GM19240 (cell line): ENCODE data around the gene HOXA4.

Experiments used
- DNase-seq: peaks from one replicate; pipeline ENCODE4 v3.0.0; 2011; ENCODE audit warnings: low spot score; ENCODE audit not compliant: insufficient read length

HOXA4 gene

DNA sequence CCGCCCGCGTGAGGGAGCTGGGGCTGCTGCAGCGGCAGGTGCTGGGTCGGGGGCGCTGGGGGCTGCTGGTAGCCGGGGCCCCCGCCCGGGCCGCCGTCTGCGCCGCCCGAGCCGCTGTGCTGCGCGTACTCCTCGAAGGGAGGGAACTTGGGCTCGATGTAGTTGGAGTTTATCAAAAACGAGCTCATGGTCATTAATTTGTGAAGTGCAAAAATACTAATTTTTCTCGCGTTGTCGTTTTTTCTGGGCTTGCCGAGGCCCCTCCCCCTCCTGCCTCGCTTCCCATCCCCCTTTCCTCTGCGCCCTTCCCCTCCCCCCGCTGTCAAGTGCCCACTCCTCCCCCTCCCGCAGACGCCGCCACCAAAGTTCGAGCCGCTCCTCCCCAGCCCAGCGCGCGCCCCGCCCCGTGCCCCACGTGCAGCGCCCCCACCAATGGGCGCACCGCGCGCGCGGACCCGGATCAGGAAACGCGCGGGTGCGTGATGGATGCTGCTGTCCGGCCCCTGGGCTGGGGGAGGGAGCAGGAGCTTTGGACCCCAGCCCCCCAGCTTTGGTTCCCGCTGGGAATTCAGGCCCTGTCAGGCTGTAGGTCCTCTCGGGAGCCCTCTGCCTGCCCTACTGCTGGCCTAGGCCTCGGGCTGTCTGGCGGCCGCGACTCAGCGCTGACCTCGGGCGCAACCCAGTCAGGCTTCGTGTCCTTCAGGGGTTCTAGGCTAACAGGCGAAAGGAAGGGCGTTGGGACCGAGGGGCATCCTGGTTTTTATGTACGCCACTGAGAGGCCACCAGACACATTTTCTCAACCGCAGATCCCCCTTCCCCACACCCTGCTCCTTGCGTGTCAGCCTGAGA is at the start of gene HOXA4:
TSS of gene HOXA4 (minus strand) at position 218 of the 850 bp plus-strand sequence. CDS start at position 194, 24 bp downstream.
- no peak for DNase-seq

- DNase-seq, result no peak
Measured at GRCh38 chr7:27179503-27180430, 49.2 kb upstream of the HOXA4 start.

DNA sequence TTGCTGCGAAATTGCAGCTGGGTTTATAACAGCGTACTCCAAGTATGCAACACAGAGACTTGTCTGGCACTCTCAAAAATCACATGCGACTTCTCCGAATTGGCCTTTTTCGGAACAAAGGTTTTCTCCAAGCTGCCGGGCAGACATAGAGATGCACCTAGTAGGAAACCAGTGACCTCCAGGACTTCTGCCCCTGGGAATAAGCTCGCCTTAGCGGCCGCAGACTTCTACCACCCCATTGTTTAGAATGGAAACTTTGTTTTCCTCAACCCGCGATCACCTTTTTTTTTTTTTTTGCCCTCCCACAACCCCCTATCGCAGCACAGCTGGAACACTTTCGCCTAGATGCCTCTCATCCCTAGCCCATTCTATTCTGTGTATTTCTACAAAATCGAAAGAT is 48.5 kb upstream of the HOXA4 start:
- no peak for DNase-seq

- DNase-seq, result no peak
Measured at GRCh38 chr7:27178366-27178765, 47.8 kb upstream of the HOXA4 start.

- DNase-seq, result no peak
Measured at GRCh38 chr7:27177795-27178320, 47.3 kb upstream of the HOXA4 start.

DNA sequence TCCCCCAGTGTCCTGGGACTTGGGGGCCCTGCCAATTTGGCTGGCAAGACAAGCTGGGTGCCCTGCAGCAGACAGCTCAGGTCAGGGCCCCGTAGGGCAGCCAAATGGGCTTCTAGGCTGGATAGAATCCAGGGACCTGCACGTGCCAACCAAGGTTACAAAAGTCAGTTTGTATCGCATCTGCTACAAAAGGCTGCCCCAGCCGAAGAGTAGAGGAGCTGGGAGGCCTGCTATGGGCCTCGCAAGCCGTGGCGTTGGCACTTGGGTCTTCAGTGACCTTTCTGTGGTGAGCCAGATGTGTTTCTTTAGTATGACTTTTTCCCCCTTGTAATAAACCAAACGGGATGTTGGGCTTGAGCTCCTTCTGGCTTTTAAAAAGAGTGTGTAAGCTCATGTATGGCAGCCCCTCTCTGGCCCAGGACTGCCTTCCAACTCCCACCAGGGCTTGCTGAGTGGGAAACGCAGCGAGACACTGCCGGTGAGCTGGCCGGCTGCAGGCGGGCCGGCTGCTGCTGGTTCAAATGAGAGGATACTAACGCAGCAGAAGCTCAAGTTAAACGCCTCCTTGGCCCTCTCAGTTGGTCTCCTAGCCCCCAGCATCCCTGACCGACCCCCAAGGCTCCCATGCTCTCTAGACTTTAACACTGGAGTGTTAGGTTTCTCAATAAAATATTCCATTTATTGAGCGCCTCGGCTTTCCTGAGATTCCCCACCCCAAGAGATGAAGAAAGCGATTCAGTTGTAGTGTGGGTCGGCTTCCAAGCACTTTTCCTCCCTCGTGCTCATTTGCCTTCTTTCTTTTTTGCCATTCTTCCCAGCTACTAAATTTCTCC is 46.6 kb upstream of the HOXA4 start:
- no peak for DNase-seq

DNA sequence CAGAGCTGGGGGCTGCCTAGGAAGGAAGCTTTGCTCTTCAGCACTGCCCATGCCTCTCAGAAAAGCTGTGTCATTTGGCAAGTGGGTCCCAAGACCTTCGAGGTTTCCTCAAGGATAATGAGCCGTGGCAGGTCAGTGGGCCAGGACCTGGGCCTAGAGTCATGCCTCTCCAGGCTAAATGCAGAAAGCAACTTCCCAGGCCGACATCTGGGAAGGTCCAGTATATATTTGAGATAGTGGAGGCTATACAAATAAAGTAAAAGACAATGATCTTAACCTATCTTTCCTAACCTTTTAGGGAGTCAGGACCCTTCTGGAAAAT is 45.9 kb upstream of the HOXA4 start:
- DNase-seq, result no peak

DNA sequence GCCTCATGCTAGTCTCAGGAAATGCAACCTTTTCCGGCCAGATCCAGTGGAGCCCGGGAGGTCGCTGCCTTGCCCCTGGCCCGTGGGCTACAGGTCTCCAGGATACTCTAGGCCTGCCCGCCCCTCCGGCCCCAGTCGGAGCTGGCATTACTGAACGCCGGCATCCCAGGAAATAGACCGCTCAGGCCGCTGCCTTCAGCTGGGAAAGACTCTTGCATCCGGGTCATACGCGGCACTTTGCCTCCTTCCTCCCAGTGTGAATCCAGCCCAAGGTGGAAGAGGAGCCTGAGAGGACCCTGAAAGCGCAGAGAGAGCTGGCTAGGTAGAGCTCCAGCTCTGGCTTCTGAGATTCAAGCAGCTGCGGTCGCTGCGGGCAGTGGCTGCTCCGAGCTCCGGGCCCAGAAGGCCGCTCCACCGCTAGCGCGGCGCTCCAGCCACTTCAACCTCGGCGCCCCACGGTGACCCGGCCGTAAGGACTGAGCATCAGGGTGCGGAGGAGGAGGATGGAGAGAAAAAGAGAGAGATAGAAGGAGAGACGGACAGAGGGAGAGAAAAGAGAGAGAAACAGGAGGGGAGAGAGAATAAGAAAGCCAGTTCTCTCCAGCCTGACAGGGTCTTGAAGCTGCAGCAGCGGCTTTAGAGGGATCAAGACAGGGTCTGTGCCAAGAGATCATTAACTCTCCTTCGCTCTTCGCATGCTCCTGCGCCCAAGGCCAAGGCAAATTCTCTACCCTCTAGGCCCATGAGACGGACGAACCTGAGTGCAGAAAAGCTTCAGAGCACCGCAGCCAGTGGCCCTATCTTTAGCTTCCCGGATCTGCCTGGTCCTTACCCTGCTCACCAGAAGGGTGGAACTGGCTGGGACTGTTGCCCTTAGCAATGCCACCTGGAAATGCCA is 45.3 kb upstream of the HOXA4 start:
- no peak for DNase-seq

DNA sequence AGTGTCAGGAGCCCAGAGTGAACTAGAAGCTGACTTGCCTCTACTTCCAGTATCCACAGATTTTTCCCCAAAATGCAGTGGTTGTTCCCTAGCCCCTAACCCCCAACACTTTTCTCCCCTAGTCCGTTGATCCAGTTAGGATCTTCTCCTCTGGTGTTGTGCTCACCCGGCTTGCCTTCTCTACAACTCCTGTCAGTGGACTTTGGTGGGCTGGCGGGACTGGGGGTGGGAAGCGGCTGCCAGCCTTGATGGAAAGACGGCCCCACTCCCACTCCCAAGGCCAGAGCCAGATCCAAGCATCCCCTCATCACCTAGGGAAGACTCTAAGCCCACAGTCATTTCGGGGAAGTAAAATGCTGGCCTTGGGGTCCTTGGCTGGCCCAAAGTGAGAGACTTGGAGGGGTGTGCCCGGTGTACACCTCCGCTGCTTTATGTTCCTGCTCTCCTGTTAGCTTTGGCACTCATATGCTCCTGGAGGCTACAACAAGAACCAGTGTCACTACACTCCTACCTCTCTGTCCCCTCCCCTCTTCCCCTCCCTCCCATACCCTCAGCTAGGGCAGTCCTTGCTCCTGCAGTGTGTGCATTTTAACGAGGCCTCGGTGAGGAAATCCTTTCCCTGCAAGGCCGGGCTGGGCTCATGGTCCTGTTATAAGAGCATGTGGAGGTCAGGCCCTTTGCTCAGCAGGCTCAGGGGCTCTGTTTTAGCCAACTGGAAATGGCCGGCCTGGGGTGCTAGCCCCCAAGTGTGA is 44.5 kb upstream of the HOXA4 start:
- no peak for DNase-seq

DNA sequence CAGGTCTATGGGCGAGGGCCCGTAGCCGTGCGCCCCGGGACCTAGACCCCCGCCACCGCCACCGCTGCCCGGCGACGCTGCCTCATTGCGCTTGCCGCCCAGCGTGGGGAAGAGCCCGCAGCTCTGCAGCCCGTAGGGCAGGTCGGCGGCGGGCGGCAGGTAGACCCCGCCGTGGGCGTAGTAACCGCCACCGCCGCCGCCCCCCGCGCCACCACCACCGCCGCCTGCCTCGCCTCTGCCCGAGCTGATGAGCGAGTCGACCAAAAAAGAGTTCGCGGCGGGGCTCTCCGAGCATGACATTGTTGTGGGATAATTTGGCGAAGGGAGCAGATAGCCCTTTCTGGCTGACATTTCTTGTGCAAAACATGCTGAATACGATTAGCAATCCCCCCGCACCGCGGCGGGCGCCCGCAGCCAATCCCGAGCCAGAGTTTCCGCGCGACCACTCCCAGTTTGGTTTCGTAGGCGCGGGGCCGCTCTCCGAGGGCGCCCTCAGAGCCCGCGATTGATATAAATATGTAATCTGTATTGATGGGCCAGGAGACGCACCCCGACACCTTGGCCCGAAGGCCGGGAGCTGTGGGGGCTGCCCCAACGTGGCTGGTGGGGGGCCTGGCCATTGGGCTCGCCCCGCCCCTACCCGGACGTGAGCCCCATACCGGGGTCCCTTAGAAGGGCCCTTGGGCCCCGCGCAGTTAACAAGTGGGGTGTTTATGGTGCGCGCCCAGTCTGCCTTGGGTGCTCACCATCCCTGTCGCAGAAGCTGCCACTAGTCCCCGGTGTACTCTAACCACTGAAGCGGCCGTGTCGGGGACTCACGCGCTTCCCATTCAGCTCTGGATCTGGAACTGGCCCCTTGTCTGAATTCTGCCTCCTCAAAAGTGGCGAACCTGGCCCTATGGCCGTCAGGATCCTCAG is 43.7 kb upstream of the HOXA4 start, which contains the start of gene HOXA10:
TSS of gene HOXA10 (minus strand) at position 365 of the 918 bp plus-strand sequence. CDS start at position 351, 14 bp downstream.
- DNase-seq, result no peak

GRCh38 chr7:27173511-27173955 is 43.0 kb upstream of the HOXA4 start:
- DNase-seq, result no peak

DNA sequence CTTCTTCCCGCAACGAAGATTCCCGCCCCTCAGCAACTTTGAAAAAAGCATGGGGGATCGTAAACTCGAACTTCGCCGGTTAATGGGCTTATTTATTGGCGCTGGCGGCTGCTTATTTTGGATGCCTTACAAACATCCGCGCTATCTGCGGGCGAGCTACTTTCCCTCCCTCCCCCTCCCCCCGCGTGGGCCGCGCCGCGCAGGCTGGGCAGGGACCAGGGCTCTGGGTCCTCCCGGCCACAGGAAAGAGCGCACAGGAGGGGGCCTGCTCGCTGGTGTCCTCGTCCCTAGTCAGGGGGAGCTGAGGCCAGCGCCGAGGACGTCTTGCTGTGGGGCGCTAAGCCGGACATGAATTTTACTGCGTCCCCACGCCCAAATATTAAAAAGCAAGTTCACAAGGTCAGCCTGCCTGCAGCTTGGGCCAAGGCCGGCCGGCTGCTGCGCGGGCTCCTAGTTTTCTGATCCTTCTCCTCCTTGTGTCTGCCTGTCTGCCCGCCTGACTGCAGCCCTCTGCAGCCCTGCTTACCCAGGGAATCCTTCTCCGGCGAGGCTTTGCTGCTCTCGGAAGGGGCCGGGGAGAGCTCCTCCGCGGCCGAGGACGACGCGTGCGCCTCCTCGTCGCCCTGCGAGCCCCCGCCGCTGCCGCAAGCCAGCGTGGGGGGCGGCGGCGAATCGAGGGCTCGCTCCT is 42.4 kb upstream of the HOXA4 start:
- no peak for DNase-seq

- no peak for DNase-seq
Measured at GRCh38 chr7:27172315-27172774, 41.8 kb upstream of the HOXA4 start.

DNA sequence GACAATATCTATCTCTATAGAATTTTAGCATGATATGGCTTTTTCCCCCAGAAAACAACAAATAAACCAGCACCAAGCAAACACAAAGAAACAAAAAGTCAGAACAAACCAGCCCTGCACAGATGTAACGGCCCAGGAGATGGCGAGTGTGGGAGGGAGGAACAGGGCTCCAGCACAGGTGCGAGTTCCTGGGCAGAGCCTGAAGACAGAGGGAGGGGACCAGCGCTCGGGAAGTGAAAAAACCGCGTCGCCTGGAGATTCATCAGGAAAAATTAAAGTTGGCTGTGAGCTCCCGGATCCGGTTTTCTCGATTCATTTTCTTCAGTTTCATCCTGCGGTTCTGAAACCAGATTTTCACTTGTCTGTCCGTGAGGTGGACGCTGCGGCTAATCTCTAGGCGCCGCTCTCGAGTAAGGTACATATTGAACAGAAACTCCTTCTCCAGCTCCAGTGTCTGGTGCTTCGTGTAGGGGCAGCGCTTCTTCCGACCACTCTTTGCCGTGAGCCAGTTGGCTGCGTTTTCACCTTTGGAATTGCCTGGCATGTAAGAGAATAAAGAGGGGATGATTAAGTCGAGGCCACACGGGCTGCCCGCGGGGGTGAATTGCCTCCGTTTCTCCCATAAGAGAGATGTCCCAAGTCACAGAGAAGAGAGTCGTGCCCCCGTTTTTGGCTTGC is 41.2 kb upstream of the HOXA4 start:
- no peak for DNase-seq

DNA sequence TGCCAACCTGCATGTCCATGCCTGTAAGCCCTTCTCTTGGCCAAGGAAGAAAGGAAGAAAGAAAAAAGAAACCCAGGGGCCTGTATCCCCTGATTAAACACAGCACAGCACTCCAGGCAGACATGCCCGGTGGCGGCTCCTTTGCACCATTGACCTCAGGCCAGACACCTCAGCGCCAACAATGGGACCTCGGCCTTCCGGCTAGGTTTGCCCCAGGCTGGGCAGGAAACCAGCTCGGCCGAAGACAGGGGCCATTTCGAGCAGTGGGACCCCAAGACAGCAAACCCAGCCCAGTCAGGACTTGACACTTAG is 40.7 kb upstream of the HOXA4 start:
- DNase-seq, result no peak

DNA sequence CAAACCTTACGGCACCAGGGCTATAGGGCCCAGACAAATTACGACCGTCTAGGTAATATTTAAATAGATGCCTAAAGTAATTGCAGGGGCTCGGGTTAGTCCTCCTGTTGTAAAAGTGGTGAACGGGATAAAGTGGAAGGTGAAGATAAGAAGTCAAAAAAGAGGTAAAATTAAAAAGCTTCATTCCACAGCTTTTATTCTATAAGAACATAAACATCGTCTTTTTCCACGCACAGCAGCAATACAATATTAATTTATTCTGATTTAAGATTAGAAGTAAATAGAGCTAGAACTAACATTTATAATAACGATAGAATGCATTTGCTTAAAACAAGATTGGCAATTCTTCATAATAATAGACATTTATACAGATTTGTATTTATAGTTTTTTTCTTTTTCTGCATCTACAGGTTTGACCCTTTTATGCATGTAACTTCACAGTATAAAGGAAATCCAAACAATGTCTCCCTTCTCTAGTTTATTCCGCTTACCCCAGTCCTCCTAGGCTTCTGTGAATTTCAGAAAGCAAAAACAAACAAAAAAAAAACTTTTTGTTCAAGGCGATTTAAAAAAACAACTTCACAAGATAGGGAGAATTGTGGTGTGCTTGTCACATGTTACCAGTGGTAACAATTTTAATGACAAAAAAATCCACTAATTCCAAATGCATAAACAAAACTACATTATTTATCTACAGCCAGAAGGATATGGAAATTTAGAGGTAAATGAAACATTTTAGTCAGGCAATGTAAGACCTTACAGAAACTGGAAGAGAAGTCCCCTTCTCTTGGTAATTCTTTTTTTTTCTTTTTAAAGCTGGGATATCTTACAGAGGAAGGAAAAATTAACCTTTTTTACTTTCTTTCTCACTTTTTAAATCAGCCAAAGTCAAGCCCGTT is 40.1 kb upstream of the HOXA4 start:
- no peak for DNase-seq
